ENCODE results near the gene PCLAF.
"Not testable (repeated sequence)": the region's sequence is repeated elsewhere in the genome, so short reads cannot be mapped to it uniquely, and the experiment has no call there.

PCLAF gene

GRCh38 chr15:64381000-64381751, at the start of gene PCLAF:
Gene PCLAF, minus strand, starts transcription at chr15:64381441. Its CDS starts 70 bp downstream, at chr15:64381371.
- DNase-seq (ENCODE audit: low read depth), result peak; percentile 94

- peak; percentile 93 for DNase-seq (ENCODE audit: low read depth)
Measured at GRCh38 chr15:64430000-64430735, 48.9 kb upstream of the PCLAF start.

GRCh38 chr15:64429448-64429847, 48.2 kb upstream of the PCLAF start:
- no peak for DNase-seq (ENCODE audit: low read depth)

- peak; percentile 43 for DNase-seq (ENCODE audit: low read depth)
Measured at GRCh38 chr15:64426845-64427465, 45.7 kb upstream of the PCLAF start.

GRCh38 chr15:64425221-64425620, 44.0 kb upstream of the PCLAF start:
- no peak for DNase-seq (ENCODE audit: low read depth)

GRCh38 chr15:64423970-64424369, 42.7 kb upstream of the PCLAF start:
- no peak for DNase-seq (ENCODE audit: low read depth)

- DNase-seq (ENCODE audit: low read depth), result no peak
Measured at GRCh38 chr15:64422697-64423096, 41.5 kb upstream of the PCLAF start.

- DNase-seq (ENCODE audit: low read depth), result no peak
Measured at GRCh38 chr15:64412216-64412615, 31.0 kb upstream of the PCLAF start.

- DNase-seq (ENCODE audit: low read depth), result no peak
Measured at GRCh38 chr15:64400583-64400982, 19.3 kb upstream of the PCLAF start.

- DNase-seq (ENCODE audit: low read depth), result no peak
Measured at GRCh38 chr15:64398575-64398974, 17.3 kb upstream of the PCLAF start.

- no peak for DNase-seq (ENCODE audit: low read depth)
Measured at GRCh38 chr15:64396789-64397188, 15.5 kb upstream of the PCLAF start.

GRCh38 chr15:64392471-64392870, 11.2 kb upstream of the PCLAF start:
- not testable (repeated sequence) for DNase-seq (ENCODE audit: low read depth)

- no peak for DNase-seq (ENCODE audit: low read depth)
Measured at GRCh38 chr15:64389036-64389435, 7.8 kb upstream of the PCLAF start.

GRCh38 chr15:64387562-64388168, 6.4 kb upstream of the PCLAF start, which contains the start of gene TRIP4:
Gene TRIP4, plus strand, starts transcription at chr15:64387836. Its CDS starts 28 bp downstream, at chr15:64387864.
- peak; percentile 98 for DNase-seq (ENCODE audit: low read depth)

GRCh38 chr15:64386291-64386690, 5.0 kb upstream of the PCLAF start:
- DNase-seq (ENCODE audit: low read depth), result no peak

GRCh38 chr15:64383760-64384159, 2.5 kb upstream of the PCLAF start:
- no peak for DNase-seq (ENCODE audit: low read depth)

GRCh38 chr15:64380130-64380870, 941 bp downstream of the PCLAF start:
- not testable (repeated sequence) for DNase-seq (ENCODE audit: low read depth)

GRCh38 chr15:64379216-64379960, 1.9 kb downstream of the PCLAF start:
- peak; percentile 36 for DNase-seq (ENCODE audit: low read depth)

- no peak for DNase-seq (ENCODE audit: low read depth)
Measured at GRCh38 chr15:64373360-64373759, 7.9 kb downstream of the PCLAF start.

GRCh38 chr15:64371383-64371782, 9.9 kb downstream of the PCLAF start:
- not testable (repeated sequence) for DNase-seq (ENCODE audit: low read depth)

- DNase-seq (ENCODE audit: low read depth), result no peak
Measured at GRCh38 chr15:64369078-64369607, 12.1 kb downstream of the PCLAF start.

All from fibroblast of gingiva (primary cell).